Panc1 (cell line): ENCODE measurements around the gene ARHGDIA.

Source experiments
- CTCF ChIP-seq: fragments of 450-650 bp; IDR thresholded peaks from 2 replicates; pipeline ENCODE4 v1.5.1; 2017; ENCODE audit warnings: mild to moderate bottlenecking
- SIN3A ChIP-seq: IDR thresholded peaks from 2 replicates; pipeline ENCODE4 v1.6.1; 2012; ENCODE audit warnings: low read depth, mild to moderate bottlenecking, low read length, moderate library complexity, borderline replicate concordance; ENCODE audit not compliant: insufficient read depth
- TF ChIP-seq, protein P1 (sequence below), 2 experiments: IDR thresholded peaks; 2 replicates each; pipeline ENCODE4 v1.6.1; 2011 to 2012; ENCODE audit warnings: low read depth in 2 of 2, control low read depth in 1 of 2, low read length in 1 of 2, mild to moderate bottlenecking in 1 of 2, moderate library complexity in 1 of 2; ENCODE audit not compliant: insufficient read depth in 1 of 2

GRCh38 chr17:81842378-81842724, 28.8 kb downstream of the ARHGDIA start:
- TF ChIP-seq CTCF (no peak), SIN3A (no peak)
- TF ChIP-seq, protein P1, sequence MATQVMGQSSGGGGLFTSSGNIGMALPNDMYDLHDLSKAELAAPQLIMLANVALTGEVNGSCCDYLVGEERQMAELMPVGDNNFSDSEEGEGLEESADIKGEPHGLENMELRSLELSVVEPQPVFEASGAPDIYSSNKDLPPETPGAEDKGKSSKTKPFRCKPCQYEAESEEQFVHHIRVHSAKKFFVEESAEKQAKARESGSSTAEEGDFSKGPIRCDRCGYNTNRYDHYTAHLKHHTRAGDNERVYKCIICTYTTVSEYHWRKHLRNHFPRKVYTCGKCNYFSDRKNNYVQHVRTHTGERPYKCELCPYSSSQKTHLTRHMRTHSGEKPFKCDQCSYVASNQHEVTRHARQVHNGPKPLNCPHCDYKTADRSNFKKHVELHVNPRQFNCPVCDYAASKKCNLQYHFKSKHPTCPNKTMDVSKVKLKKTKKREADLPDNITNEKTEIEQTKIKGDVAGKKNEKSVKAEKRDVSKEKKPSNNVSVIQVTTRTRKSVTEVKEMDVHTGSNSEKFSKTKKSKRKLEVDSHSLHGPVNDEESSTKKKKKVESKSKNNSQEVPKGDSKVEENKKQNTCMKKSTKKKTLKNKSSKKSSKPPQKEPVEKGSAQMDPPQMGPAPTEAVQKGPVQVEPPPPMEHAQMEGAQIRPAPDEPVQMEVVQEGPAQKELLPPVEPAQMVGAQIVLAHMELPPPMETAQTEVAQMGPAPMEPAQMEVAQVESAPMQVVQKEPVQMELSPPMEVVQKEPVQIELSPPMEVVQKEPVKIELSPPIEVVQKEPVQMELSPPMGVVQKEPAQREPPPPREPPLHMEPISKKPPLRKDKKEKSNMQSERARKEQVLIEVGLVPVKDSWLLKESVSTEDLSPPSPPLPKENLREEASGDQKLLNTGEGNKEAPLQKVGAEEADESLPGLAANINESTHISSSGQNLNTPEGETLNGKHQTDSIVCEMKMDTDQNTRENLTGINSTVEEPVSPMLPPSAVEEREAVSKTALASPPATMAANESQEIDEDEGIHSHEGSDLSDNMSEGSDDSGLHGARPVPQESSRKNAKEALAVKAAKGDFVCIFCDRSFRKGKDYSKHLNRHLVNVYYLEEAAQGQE (IDR thresholded peaks at IDR 0.05; ENCODE audit: insufficient read depth in 1 of 2, low read depth in 2 of 2, low read length in 1 of 2) = no peak
